KMS-11 (cell line): ENCODE results near the gene NOD2.

Experiments
- H2AFZ ChIP-seq: fragments of 200-600 bp; sonication (generic); 2 replicates; pipeline ENCODE4 v1.6.1; 2016; ENCODE audit warnings: antibody characterized with exemption, mixed run types, low read depth
- H3K27ac ChIP-seq: fragments of 200-600 bp; sonication (generic); 2 replicates; pipeline ENCODE4 v1.6.1; 2016; ENCODE audit warnings: mild to moderate bottlenecking, mixed run types
- H3K27me3 ChIP-seq: fragments of 200-600 bp; sonication (generic); 2 replicates; pipeline ENCODE4 v1.6.1; 2017; ENCODE audit warnings: mild to moderate bottlenecking, low read depth, mixed run types, moderate library complexity; ENCODE audit not compliant: insufficient read depth
- H3K36me3 ChIP-seq: fragments of 200-600 bp; sonication (generic); 2 replicates; pipeline ENCODE4 v1.6.1; 2017; ENCODE audit warnings: mild to moderate bottlenecking, mixed run types; ENCODE audit not compliant: insufficient read depth
- H3K4me1 ChIP-seq: fragments of 200-600 bp; sonication (generic); 2 replicates; pipeline ENCODE4 v1.6.1; 2016; ENCODE audit warnings: mild to moderate bottlenecking, low read depth, mixed run types; ENCODE audit not compliant: poor library complexity, severe bottlenecking
- H3K4me2 ChIP-seq: fragments of 200-600 bp; sonication (generic); 2 replicates; pipeline ENCODE4 v1.7.0; 2016; ENCODE audit warnings: mild to moderate bottlenecking, mixed run types
- H3K4me3 ChIP-seq: fragments of 200-600 bp; sonication (generic); IDR thresholded peaks from 2 replicates; pipeline ENCODE4 v1.6.1; 2017; ENCODE audit warnings: low read depth, low read length, mixed read lengths; ENCODE audit not compliant: insufficient read depth
- H3K79me2 ChIP-seq: fragments of 200-600 bp; sonication (generic); 2 replicates; pipeline ENCODE4 v1.6.1; 2016; ENCODE audit warnings: low read depth, mixed run types; ENCODE audit not compliant: insufficient read depth
- H3K9ac ChIP-seq: fragments of 200-600 bp; sonication (generic); 2 replicates; pipeline ENCODE4 v1.6.1; 2016; ENCODE audit warnings: mild to moderate bottlenecking, mixed run types
- H4K20me1 ChIP-seq: fragments of 200-600 bp; sonication (generic); 2 replicates; pipeline ENCODE4 v1.6.1; 2016; ENCODE audit warnings: mild to moderate bottlenecking, mixed run types; ENCODE audit not compliant: insufficient read depth
- TF ChIP-seq, protein P1 (sequence below): fragments of 200-600 bp; sonication (generic); conservative IDR thresholded peaks from 2 replicates; pipeline ENCODE4 v1.6.1; 2017; ENCODE audit warnings: low read depth, mild to moderate bottlenecking, antibody characterized with exemption, low read length, moderate library complexity, mixed read lengths

NOD2 gene

DNA sequence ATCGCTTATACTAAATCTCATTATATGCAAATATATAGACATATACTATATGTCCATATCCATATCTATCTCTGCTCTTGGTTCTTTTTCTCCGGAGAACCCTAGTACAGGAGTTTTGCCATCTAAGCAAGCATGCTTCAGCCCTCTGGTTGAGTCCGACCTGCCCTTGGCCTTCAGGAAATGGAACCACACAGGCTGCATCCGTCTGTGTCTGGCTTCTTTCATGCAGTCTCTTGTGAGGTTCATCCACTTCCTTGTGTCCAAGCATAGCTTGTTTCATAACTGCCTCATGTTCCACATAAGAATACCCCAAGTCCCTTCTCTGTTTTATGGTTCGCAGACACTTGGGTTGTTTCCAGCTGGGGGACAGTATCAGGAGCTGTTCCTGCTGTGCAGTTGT, 29.1 kb upstream of the NOD2 start:
- H3K4me2 ChIP-seq: no peak overlapping the region
- no peak overlapping the region for H3K9ac ChIP-seq
- TF ChIP-seq, protein P1, sequence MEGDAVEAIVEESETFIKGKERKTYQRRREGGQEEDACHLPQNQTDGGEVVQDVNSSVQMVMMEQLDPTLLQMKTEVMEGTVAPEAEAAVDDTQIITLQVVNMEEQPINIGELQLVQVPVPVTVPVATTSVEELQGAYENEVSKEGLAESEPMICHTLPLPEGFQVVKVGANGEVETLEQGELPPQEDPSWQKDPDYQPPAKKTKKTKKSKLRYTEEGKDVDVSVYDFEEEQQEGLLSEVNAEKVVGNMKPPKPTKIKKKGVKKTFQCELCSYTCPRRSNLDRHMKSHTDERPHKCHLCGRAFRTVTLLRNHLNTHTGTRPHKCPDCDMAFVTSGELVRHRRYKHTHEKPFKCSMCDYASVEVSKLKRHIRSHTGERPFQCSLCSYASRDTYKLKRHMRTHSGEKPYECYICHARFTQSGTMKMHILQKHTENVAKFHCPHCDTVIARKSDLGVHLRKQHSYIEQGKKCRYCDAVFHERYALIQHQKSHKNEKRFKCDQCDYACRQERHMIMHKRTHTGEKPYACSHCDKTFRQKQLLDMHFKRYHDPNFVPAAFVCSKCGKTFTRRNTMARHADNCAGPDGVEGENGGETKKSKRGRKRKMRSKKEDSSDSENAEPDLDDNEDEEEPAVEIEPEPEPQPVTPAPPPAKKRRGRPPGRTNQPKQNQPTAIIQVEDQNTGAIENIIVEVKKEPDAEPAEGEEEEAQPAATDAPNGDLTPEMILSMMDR: no peak
- no peaks in the 10 kb centered on the region for H3K27me3 ChIP-seq
- no peak overlapping the region for H3K27ac ChIP-seq
- no peaks in the 10 kb centered on the region for H4K20me1 ChIP-seq
- H3K4me1 ChIP-seq: no peaks in the 10 kb centered on the region
- no peak overlapping the region for H3K4me3 ChIP-seq
- H2AFZ ChIP-seq: no peak overlapping the region
- H3K79me2 ChIP-seq: no peaks in the 10 kb centered on the region
- H3K36me3 ChIP-seq: no peaks in the 10 kb centered on the region

DNA sequence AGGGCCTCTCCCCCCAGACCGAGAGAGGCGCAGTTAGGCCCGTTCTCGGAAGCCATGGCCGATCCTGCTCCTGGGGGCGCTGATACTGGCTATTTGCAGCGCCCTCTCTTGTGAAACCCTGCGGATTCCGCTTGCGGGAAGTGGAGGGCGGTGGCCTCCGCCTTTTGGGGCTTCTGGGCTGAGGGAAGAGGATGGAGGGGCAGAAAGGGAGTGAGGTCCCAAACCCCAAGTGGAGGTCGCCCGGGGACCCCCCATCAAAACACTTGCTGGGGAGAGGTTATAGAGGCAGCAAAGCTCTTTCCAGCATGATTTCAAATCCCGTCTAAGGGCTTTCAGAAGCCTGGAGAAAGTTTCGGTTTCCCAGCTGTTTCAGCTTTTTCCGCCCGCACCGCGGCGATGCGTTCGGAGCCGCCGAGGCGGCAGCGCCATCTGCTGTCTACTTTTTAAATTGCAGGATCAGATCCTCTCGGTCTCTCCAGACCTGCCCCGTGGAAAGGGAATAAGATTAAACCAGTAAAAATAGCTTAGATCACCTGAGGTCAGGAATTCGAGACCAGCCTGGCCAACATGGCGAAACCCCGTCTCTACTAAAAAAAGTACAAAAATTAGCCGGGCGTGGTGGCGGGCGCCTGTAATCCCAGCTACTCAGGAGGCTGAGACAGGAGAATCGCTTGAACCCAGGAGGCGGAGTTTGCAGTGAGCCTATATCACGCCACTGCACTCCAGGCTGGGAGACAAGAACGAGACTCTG, 28.1 kb upstream of the NOD2 start:
- no peaks in the 10 kb centered on the region for H3K27me3 ChIP-seq
- no peak overlapping the region for H3K27ac ChIP-seq
- no peaks in the 10 kb centered on the region for H3K79me2 ChIP-seq
- H2AFZ ChIP-seq: no peak overlapping the region; the same call in 1 of the 2 replicates
- no peak overlapping the region for H3K9ac ChIP-seq
- H3K36me3 ChIP-seq: no peaks in the 10 kb centered on the region
- H4K20me1 ChIP-seq: no peaks in the 10 kb centered on the region
- no peaks in the 10 kb centered on the region for H3K4me1 ChIP-seq
- H3K4me3 ChIP-seq: no peak overlapping the region
- TF ChIP-seq, protein P1: peak; percentile 55; the same call in 1 of the 2 replicates
- no peak overlapping the region for H3K4me2 ChIP-seq

DNA sequence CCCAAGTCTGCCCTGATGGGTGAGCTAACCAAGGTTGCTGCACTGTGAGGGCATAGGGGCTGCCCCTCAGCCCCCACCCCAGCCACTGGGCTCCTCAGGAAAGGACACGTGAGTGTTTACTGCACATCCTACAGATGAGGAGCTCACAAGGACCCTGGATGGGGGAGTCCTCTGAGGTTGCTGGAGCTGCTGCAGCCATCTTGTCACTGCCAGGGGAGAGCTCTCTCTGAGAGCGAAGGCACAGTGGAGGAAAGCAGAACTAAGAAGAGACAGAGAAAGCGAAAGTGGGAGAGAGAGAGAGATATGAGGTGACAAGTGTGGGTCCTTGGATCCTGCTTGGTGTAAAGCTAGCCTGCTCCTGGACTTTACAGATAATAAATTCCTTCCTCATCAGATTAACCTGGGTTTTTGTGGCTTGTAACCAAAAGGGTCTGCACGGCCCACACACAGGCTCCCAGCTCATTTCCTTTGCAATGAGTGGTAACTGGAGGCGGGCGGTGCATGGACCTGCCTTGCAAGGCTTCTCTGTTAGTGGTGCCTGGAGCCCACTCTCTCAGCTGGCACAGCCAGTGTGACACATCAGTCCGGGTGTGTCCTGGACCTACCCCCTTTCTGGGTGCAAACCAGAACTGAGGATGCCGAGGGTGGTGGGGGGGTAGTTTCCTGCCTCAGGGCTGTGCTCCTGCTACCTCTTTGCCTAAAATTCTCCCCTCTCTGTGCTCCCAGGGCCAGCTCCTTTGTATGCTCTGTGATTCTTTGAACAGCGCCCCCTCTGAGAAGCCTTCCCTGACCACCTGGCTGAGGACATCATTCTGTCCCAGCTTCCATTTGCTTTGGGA, 26.5 kb upstream of the NOD2 start:
- Histone ChIP-seq H3K36me3 (no peaks in the 10 kb centered on the region), H4K20me1 (no peaks in the 10 kb centered on the region), H3K27ac (no peak overlapping the region), H3K4me2 (no peak overlapping the region), H3K4me3 (no peak overlapping the region), H3K79me2 (no peaks in the 10 kb centered on the region), H3K27me3 (no peaks in the 10 kb centered on the region), H3K9ac (no peak overlapping the region), H2AFZ (no peak overlapping the region), H3K4me1 (no peaks in the 10 kb centered on the region)
- TF ChIP-seq, protein P1: no peak

DNA sequence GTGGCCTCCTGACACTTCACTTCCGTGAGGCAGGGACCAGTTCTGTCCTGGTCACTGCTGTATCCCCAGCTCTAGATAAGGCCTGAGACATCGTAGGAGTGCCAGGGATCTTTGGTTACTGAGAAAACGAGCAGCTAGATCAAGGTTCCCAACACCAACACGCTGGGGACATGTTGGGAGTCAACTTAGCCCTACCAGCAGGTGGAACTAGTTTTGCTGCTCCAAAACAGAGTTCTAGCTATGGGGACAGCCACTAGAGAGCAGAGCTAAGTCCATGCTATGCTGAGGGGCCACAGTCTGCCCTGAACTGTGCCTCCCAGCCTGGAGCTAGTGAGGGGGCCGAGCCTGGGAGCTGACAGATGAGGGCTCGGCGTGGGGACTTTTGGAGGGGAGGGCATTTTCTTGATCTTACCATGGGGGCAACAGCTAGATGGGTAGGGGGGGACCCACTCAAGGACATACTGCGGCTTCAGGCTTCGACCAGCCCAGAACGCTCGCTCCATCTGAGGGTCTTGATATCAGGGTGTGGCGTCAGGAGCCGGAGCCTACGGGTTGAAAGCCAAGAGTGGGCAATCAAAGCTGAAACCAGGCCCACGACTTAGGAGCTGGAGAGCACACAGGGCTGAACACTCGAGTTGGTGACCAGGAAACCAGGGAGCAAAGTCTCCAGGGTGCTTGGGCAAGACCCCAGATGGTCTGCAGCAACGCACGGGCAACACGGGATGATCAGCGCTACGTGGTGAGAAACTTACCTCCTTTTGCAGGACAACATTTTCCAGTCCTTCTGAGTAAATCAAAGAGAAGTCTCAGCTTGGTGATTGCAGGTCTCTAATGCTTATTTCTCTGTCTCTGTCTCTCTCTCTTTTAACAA, 25.7 kb upstream of the NOD2 start:
- no peak overlapping the region for H3K9ac ChIP-seq

More for the DNA sequence above, 25.7 kb upstream of the NOD2 start:
- Histone ChIP-seq H3K36me3 (no peaks in the 10 kb centered on the region), H3K4me2 (no peak overlapping the region), H3K79me2 (no peaks in the 10 kb centered on the region), H3K27ac (no peak overlapping the region), H3K27me3 (no peaks in the 10 kb centered on the region), H2AFZ (no peak overlapping the region), H3K4me1 (no peaks in the 10 kb centered on the region), H3K4me3 (no peak overlapping the region), H4K20me1 (no peaks in the 10 kb centered on the region)
- TF ChIP-seq, protein P1: no peak
